Body of pancreas (tissue), 4 donors: ENCODE results near the gene EDN2. TPM values are rescaled to one million over a fixed set of nuclear protein-coding genes. Genes with fewer than 3 reads are reported as not detected.

Experiments used
- ATAC-seq: fragments of 150-250 bp; one replicate; pipeline ENCODE4 v1.9.1; 2016
- DNase-seq, 4 donors: peaks; one replicate each; pipeline ENCODE4 v3.0.0-alpha.2; 2019
- H3K27ac ChIP-seq, 4 donors: fragments of 200-600 bp; sonication (generic); 1 replicate in 3 of 4; 2 replicates in 1 of 4; pipeline versions ENCODE4 v1.5.1 to v1.6.1; 2016 to 2019; ENCODE audit warnings: mild to moderate bottlenecking in 1 of 4, mixed read lengths in 1 of 4, moderate library complexity in 1 of 4
- H3K27me3 ChIP-seq, 2 donors: fragments of 200-600 bp; sonication (generic); one replicate each; pipeline ENCODE4 v1.6.0; 2016; ENCODE audit warnings: mild to moderate bottlenecking in 1 of 2
- H3K36me3 ChIP-seq, 2 donors: fragments of 200-600 bp; sonication (generic); replicated peaks in 1 of 2; 2 replicates each; pipeline ENCODE4 v1.5.1; 2016; ENCODE audit warnings: low read depth in 2 of 2; ENCODE audit not compliant: insufficient read depth in 1 of 2
- H3K4me1 ChIP-seq: fragments of 200-600 bp; sonication (generic); one replicate; pipeline ENCODE4 v1.6.0; 2016
- H3K4me3 ChIP-seq, 2 donors: fragments of 200-600 bp; sonication (generic); 1 replicate in 1 of 2; 2 replicates in 1 of 2; pipeline ENCODE4 v1.5.1; 2016 to 2019
- H3K9me3 ChIP-seq, 3 donors: fragments of 200-600 bp; sonication (generic); 1 replicate in 2 of 3; 2 replicates in 1 of 3; pipeline ENCODE4 v1.5.1; 2016
- CTCF ChIP-seq, 7 experiments: fragments of 450-650 bp in 4 of 7; fragments of 200-600 bp in 3 of 7; sonication (generic) in 3 of 7; IDR thresholded peaks; one replicate each; pipeline ENCODE4 v1.5.1; 2016 to 2019; ENCODE audit warnings: antibody characterized with exemption in 7 of 7
- POLR2A ChIP-seq, 3 donors: fragments of 450-650 bp; IDR thresholded peaks; one replicate each; pipeline ENCODE4 v1.6.1; 2016; ENCODE audit warnings: antibody characterized with exemption in 3 of 3, mild to moderate bottlenecking in 2 of 3
- WGBS, 2 donors: methylation state at CpG; one replicate each; pipeline ENCODE4 v1.1.5; 2017; 5-methylcytosine and 5-hydroxymethylcytosine counted together
- intact Hi-C: fragments of 100-400 bp; cut with DNase I; formaldehyde crosslinking; loops from one replicate; pipeline ENCODE4 v1.15.1; 2023
- total RNA-seq, 2 donors: library from RNA; depleted of rRNA; stranded (reverse); fragments of >200 nt; gene quantifications; one replicate each; pipeline ENCODE4 v1.1.0, GENCODE V29; 2016

The EDN2 gene
- total RNA-seq, 2 donors from 2014 or later: 3.6 TPM

- 85 to 91% methylated on average over 13 to 15 of the region's 15 CpGs for WGBS, 2 donors
- peak overlapping the region in 1 of 4 donors; percentile 30 for H3K27ac ChIP-seq
- no peak overlapping the region for H3K4me3 ChIP-seq
- TF ChIP-seq POLR2A (IDR thresholded peaks at IDR 0.05): no peak
- no peak for TF ChIP-seq CTCF (IDR thresholded peaks at IDR 0.05)
- H3K4me1 ChIP-seq: peaks cover 34% of the 10 kb centered on the region
- H3K27me3 ChIP-seq: no peaks in the 10 kb centered on the region
- intact Hi-C loops: no loop called here
- ATAC-seq (no peak), DNase-seq (peak in 1 of 4 donors; percentile 33)
- H3K9me3 ChIP-seq: no peaks in the 10 kb centered on the region
- no peaks in the 10 kb centered on the region for H3K36me3 ChIP-seq
Observed at GRCh38 chr1:41504114-41505035, 19.9 kb upstream of the EDN2 start.

GRCh38 chr1:41503538-41504113, 19.1 kb upstream of the EDN2 start:
- TF ChIP-seq CTCF (IDR thresholded peaks at IDR 0.05) (no peak), POLR2A (IDR thresholded peaks at IDR 0.05) (no peak)
- ATAC-seq: no peak
- WGBS, 2 donors: 93 to 94% methylated on average over 11 of the region's 11 CpGs
- Histone ChIP-seq H3K27me3 (no peaks in the 10 kb centered on the region), H3K36me3 (no peaks in the 10 kb centered on the region), H3K4me1 (peaks cover 42% of the 10 kb centered on the region), H3K27ac (peak overlapping the region in 1 of 4 donors; percentile 30), H3K9me3 (no peaks in the 10 kb centered on the region), H3K4me3 (no peak overlapping the region)
- no peak for DNase-seq
- intact Hi-C loops: no loop called here

GRCh38 chr1:41502912-41503311, 18.4 kb upstream of the EDN2 start:
- no peak overlapping the region for H3K4me3 ChIP-seq
- no peaks in the 10 kb centered on the region for H3K36me3 ChIP-seq
- H3K4me1 ChIP-seq: peaks cover 49% of the 10 kb centered on the region
- H3K27ac ChIP-seq: peak overlapping the region in 2 of 4 donors; percentile 83 to 90
- 89 to 100% methylated on average over 4 to 5 of the region's 5 CpGs for WGBS, 2 donors
- ATAC-seq (no peak), DNase-seq (peak in 1 of 4 donors; percentile 13)
- intact Hi-C loops: no loop called here
- no peak for TF ChIP-seq POLR2A (IDR thresholded peaks at IDR 0.05)
- no peak for TF ChIP-seq CTCF (IDR thresholded peaks at IDR 0.05)
- no peaks in the 10 kb centered on the region for H3K9me3 ChIP-seq
- H3K27me3 ChIP-seq: no peaks in the 10 kb centered on the region

- DNase-seq (peak; percentile 61 to 87 (median 82)), ATAC-seq (peak; percentile 17)
- Histone ChIP-seq H3K9me3 (no peaks in the 10 kb centered on the region), H3K4me1 (peaks cover 62% of the 10 kb centered on the region), H3K4me3 (no peak overlapping the region), H3K36me3 (no peaks in the 10 kb centered on the region), H3K27ac (peak overlapping the region; percentile 80 to 90 (median 86)), H3K27me3 (no peaks in the 10 kb centered on the region)
- TF ChIP-seq POLR2A (IDR thresholded peaks at IDR 0.05): no peak
- no peak for TF ChIP-seq CTCF (IDR thresholded peaks at IDR 0.05)
- intact Hi-C loops: no loop called here
- 53 to 92% methylated on average over 13 to 16 of the region's 20 CpGs for WGBS, 2 donors
Observed at GRCh38 chr1:41501581-41501980, 17.1 kb upstream of the EDN2 start.
